Sigmoid colon (tissue), 4 donors: ENCODE results near the gene EPHX1.

Experiments
- CTCF ChIP-seq, 4 experiments: fragments of 450-650 bp in 3 of 4; fragments of 200-600 bp in 1 of 4; IDR thresholded peaks; one replicate each; pipeline ENCODE4 v1.5.1; 2016 to 2019; ENCODE audit warnings: antibody characterized with exemption in 4 of 4, mild to moderate bottlenecking in 3 of 4, moderate library complexity in 2 of 4
- EP300 ChIP-seq, 4 donors: sonication (generic); formaldehyde crosslinking; IDR thresholded peaks; one replicate each; pipeline ENCODE4 v1.6.1; 2017; ENCODE audit warnings: antibody characterized with exemption in 4 of 4
- POLR2A ChIP-seq, 2 donors: fragments of 450-650 bp; IDR thresholded peaks; one replicate each; pipeline ENCODE4 v1.6.1; 2016; ENCODE audit warnings: antibody characterized with exemption in 2 of 2, mild to moderate bottlenecking in 2 of 2, moderate library complexity in 2 of 2
- POLR2AphosphoS5 ChIP-seq, 4 donors: sonication (generic); formaldehyde crosslinking; IDR thresholded peaks; one replicate each; pipeline ENCODE4 v1.6.1; 2017; ENCODE audit warnings: antibody characterized with exemption in 4 of 4

GRCh38 chr1:225822655-225823403 is 12.9 kb downstream of the EPHX1 start:
- TF ChIP-seq CTCF (IDR thresholded peaks at IDR 0.05) = no peak
- TF ChIP-seq POLR2A (IDR thresholded peaks at IDR 0.05) = no peak
- no peak for TF ChIP-seq POLR2AphosphoS5 (IDR thresholded peaks at IDR 0.05)
- TF ChIP-seq EP300 (IDR thresholded peaks at IDR 0.05) = no peak
